ENCODE data around the gene KMT2C. TPM values are rescaled to one million over a fixed set of nuclear protein-coding genes. Genes with fewer than 3 reads are reported as not detected.
"Not testable (repeated sequence)": the region's sequence is repeated elsewhere in the genome, so short reads cannot be mapped to it uniquely, and the experiment has no call there.

Gene KMT2C
- total RNA-seq, 1 donor from 2014 or later: 36.9 TPM

- DNase-seq: no peak
These were observed 127.9 kb downstream of the KMT2C start for GRCh38 chr7:152307902-152308301.

- DNase-seq: not testable (repeated sequence)
These were observed 136.2 kb downstream of the KMT2C start for GRCh38 chr7:152299542-152300143.

- no peak for DNase-seq
These were observed 142.9 kb downstream of the KMT2C start for GRCh38 chr7:152292897-152293296.

GRCh38 chr7:152286972-152287371 is 148.8 kb downstream of the KMT2C start:
- DNase-seq: not testable (repeated sequence)

GRCh38 chr7:152286219-152286618 is 149.6 kb downstream of the KMT2C start:
- DNase-seq: not testable (repeated sequence)

GRCh38 chr7:152284998-152285397 is 150.8 kb downstream of the KMT2C start:
- not testable (repeated sequence) for DNase-seq

GRCh38 chr7:152277687-152278086 is 158.1 kb downstream of the KMT2C start:
- DNase-seq: not testable (repeated sequence)

- DNase-seq: peak; percentile 20
These were observed 165.4 kb downstream of the KMT2C start for GRCh38 chr7:152270427-152270826.

GRCh38 chr7:152266859-152267258 is 168.9 kb downstream of the KMT2C start:
- DNase-seq: not testable (repeated sequence)

GRCh38 chr7:152264915-152265314 is 170.9 kb downstream of the KMT2C start:
- DNase-seq: not testable (repeated sequence)

- not testable (repeated sequence) for DNase-seq
These were observed 173.7 kb downstream of the KMT2C start for GRCh38 chr7:152262146-152262545.

- DNase-seq: not testable (repeated sequence)
These were observed 176.2 kb downstream of the KMT2C start for GRCh38 chr7:152259645-152260044.

- DNase-seq: not testable (repeated sequence)
These were observed 188.0 kb downstream of the KMT2C start for GRCh38 chr7:152247851-152248250.

GRCh38 chr7:152245417-152245816 is 190.4 kb downstream of the KMT2C start:
- DNase-seq: not testable (repeated sequence)

- DNase-seq: not testable (repeated sequence)
These were observed 192.3 kb downstream of the KMT2C start for GRCh38 chr7:152243464-152243863.

- DNase-seq: not testable (repeated sequence)
These were observed 194.5 kb downstream of the KMT2C start for GRCh38 chr7:152241301-152241700.

- not testable (repeated sequence) for DNase-seq
These were observed 199.5 kb downstream of the KMT2C start for GRCh38 chr7:152236306-152236705.

GRCh38 chr7:152234421-152234820 is 201.4 kb downstream of the KMT2C start:
- DNase-seq: not testable (repeated sequence)

GRCh38 chr7:152231089-152231488 is 204.7 kb downstream of the KMT2C start:
- DNase-seq: no peak

GRCh38 chr7:152219556-152219955 is 216.2 kb downstream of the KMT2C start:
- DNase-seq: not testable (repeated sequence)

GRCh38 chr7:152208766-152209165 is 227.0 kb downstream of the KMT2C start:
- DNase-seq: not testable (repeated sequence)

- DNase-seq: not testable (repeated sequence)
These were observed 231.4 kb downstream of the KMT2C start for GRCh38 chr7:152204417-152204816.

- no peak for DNase-seq
These were observed 232.7 kb downstream of the KMT2C start for GRCh38 chr7:152203095-152203494.

- peak; percentile 62 for DNase-seq
These were observed 233.7 kb downstream of the KMT2C start for GRCh38 chr7:152202056-152202455.

- DNase-seq: no peak
These were observed 235.4 kb downstream of the KMT2C start for GRCh38 chr7:152200395-152200794.
